ENCODE data around the gene ZNF213.

Gene ZNF213

DNA sequence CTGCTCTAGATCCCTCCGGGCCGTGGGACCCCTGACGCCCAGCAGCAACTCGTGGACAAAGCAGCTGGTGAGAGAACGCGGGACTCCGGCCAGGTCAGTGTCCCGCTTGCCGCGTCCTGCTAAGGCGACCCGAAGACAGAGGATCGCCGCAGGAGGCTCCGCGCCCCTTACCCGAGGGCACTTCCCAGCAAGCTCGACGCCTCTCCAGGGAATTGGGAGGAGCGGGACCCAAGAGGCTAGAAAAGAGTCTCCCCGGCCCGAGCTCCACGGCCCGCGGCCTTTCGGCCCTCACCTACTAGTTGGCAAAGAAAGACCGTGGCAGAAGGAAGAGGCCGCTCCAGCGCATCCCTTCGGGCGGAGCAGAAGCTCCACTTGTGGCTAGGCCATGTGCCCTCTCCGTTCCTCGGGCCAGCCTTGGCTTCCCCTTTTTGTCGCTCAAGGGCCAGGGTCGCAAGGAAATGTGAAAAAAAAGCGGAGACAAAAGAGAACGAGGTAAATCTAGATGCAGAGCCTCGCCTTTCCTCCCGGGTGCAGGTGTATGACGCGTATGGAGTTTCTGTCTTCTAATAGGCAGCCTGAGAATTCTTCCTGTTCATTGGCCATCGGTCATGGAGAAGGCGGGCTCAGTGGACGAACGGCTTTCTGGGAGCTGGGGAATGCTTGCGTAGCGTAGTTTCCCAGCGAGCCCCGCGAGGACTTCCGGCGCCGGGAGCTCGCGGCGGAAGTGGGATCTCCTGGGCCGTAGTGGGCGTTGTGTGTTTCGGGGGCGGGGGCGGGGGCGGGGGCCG lies at the start of gene ZNF213:
TSS of gene ZNF213 (plus strand) at position 692 of the 788 bp plus-strand sequence. CDS start 2,252 bp downstream, outside the sequence.
- peak; percentile 90 to 92 for DNase-seq

DNA sequence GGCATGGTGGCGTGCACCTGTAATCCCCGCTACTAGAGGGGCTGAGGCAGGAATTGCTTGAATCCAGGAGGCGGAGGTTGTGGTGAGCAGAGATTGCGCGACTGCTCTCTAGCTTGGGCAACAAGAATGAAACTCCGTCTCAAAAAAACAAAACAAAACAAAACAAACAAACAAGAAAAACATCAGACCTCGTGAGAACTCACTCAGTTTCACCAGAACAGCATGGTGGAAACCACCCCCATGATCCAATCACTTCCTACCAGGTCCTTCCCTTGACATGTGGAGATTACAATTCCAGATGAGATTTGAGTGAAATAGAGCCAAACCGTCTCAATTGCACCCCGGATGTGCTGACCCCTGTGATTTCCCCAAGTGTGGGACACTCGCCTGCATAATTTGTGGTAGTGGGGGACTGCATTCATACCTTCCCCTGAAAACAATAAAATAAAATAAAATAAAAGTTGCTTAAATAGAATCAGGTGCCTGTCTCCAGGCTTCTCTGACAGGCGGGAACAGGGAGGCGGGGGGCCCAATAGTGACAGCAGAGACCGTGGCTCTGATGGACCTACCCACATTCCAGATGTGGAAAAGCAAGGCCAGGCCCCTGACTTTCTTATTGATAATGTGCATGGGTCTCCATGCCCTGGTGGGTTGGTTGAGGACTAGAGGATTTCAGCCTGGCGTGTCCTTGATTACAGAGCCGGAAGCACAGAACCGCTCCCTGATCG lies 48.8 kb upstream of the ZNF213 start:
- DNase-seq = no peak

- no peak for DNase-seq
Measured at GRCh38 chr16:3086596-3087242, 48.1 kb upstream of the ZNF213 start.

DNA sequence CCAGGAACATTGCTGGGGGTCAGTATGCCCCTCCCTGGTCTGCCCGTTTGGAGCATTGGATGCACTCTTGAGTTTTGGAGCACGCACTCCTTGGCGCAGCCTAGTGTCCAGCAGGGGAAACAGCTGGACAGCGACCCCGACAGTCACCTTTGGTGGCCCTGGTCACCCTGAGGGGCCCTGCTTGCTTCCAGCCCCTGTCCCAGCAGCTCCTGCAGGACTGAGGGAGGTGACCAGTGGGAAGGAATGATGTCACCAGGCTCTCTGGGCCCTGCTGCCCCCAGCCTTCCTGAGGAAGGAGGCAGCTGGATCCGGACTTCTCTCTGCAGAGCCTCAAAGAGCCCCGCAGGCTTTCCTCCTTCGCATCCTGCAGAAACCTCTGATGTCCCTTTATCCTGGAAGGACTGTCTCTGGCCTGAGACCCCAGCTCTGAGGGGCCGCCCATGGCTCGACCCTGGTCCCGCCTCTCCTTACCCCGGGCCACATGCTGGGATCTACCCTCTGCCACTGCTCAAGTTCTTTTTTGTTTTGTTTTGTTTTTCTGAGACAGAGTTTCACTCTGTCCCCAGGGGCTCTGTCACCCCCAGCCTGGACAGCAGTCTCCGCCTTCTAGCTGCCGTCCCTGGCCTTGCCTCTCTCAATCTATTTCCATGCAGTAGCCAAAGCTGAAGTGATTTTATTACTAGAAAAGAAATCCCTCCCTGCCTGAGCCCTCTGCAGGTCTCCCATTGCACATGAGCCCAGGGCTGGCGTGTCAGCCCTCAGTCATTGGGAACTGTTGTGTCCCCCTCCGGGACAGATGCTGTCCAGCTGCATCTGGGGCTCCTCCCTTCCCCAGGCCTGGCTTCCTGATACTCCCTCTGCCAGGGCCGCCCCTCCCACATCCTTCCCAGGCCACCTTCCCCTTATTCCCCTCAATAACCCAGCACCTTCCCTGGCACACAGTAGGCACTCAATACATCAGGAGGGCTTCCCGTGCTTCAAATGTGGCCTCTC lies 47.3 kb upstream of the ZNF213 start:
- no peak for DNase-seq

GRCh38 chr16:3088450-3088849 lies 46.4 kb upstream of the ZNF213 start:
- no peak for DNase-seq

GRCh38 chr16:3088925-3089716 lies 45.7 kb upstream of the ZNF213 start:
- DNase-seq = no peak

DNA sequence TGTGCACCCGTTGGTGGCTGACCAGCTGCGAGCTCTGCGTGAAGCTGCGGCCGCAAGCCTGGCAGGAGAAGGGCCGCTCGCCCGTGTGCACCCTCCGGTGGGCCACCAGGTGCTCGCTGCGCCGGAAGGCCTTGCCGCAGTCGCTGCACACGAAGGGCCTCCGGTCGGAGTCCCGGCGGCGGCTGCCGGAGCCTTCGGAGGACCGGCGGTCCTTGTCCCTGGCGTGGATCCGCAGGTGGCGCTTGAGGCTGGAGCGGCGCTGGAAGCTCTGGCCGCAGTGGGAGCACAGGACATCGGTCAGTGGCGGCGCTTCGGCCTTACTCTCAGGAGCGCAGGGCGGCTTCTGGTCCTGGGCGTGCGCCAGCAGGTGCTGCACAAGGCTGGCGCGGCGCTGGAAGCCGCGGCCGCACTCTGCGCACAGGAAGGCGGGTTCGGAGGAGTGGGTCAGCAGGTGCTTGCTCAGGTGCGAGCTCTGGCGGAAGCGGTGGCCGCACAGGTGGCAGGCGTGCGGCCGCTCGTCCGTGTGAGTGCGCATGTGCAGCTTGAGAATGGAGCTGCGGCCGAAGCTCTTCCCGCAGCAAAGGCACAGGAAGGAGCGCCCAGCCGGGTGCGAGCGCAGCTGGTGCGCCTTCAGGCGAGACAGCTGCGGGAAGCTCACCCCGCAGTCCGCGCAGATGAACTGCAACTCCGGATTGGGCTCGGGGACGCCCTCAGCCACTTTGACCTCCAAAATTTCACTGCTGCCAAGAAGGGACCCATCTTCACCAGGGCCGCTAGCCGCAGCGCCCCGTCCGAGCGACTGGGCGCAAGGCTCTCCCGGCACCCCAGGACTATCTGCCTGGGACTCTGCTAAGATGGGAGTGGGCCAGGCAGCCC lies 44.9 kb upstream of the ZNF213 start:
- DNase-seq = no peak

DNA sequence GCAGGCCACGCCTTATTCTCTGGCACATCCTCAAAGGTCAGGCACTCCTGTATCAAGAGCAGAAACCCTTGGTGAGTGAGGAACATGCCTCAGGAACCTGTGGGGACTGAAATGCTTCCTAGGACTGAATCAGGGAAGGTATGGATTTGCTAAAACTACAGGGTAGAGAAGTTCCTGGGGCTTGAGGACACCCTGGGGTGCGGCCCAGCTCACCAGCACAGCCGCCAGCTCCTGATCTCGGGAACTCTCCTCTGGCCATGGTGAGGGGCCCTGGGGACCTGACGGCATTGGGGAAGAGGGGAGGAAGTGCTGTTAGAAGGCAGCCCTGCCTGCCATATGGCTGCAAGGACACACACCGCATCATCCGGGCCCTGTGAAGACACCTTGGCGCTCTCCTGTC lies 43.3 kb upstream of the ZNF213 start:
- DNase-seq = no peak

DNA sequence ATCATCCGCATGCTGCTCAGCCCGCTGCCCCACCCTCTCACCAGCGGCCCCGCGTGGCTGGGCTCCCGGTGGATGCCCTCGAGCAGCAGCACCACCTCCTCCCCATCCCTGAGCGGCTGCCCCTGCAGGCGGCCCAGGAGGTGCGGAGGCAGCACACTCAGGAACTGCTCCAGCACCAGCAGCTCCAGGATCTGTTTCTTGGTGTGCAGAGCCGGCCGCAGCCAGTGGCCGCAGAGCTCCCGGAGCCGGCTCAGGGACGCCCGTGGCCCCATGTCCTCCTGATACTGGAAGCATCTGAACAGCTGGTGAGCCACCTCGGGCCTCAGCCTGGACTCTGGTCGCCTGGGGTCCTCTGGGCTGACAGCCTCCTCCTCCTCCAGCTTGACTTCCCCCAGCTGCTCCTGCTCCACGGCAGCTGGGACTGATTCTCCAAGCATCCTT lies 42.3 kb upstream of the ZNF213 start:
- no peak for DNase-seq

DNA sequence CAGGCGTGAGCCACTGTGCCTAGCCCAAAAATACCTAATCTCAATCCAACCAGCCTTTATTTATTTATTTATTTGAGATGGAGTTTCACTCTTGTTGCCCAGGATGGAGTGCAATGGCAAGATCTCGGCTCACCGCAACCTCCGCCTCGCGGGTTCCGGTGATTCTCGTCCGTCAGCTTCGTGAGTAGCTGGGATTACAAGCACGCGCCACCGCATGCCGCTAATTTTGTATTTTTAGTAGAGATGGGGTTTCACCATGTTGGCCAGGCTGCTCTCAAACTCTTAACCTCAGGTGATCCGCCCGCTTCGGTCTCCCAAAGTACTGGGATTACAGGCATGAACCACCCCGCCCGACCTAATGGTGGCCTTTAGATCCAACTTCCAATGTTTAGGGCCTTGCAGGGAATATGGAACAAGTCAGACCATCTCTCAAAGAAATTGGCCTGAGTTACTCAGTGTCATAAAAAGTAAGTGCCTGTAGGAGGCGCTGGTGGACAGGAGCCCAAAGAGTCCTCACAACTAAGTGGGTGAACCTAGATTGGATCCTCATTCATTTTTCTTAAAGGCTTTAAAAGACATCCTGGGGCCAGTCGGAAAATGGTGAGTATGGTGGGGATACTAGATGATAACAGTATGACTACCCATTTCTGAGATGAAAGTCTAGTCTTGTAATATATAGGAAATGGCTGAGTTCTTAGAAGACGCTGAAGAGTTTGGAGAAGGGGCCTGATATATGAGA lies 40.4 kb upstream of the ZNF213 start:
- DNase-seq = peak; percentile 61 to 69

- DNase-seq = peak; percentile 69 to 80
Measured at GRCh38 chr16:3095869-3096268, 39.0 kb upstream of the ZNF213 start.

GRCh38 chr16:3096362-3096761 lies 38.5 kb upstream of the ZNF213 start:
- no peak for DNase-seq

GRCh38 chr16:3097266-3097665 lies 37.6 kb upstream of the ZNF213 start:
- DNase-seq = no peak

DNA sequence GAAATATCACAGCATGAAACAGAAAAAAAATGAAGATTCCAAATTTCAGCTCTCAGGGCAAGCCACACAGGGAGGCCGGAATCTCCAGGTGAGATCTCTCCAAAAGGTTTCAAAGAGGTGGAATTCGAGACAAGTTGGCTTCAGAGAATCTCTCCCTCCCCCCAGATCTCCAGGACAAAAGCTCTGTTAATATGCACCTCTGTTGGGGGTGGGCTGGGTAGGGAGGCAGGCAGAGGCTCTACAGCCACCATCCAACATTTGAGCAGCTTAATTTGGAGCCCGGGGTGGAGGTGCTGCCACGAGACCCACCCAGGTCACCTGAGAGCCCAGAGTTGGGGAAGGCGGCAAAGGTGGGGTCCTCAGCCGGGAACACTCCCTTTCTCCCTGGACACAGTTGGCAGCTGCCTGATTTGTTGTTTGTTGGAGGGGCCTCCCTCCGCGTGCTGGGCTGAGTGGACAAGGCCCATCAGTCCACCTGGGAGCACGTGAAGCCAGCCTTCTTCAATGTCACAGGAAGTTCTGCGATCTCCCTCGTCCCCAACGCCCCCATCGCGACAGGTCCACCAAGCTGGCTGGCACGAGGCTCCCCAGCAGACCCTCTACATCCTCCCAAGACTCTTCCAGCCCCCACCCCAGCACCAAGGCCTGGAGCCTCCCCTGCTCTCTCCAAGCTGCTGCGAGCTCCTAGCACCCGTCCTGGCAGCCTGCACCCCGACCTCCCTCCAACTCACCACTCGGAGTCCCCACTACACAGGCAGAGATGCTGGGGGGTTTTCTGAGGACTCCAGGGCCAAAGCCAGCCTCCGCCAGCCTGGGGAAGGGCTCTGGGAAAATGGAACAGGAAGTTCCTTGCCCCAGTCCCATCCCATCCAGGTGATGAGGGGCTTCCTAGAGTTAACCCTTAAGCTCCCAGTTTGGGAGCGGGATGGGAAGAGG lies 36.1 kb upstream of the ZNF213 start, which contains the start of gene ZSCAN10:
TSS of gene ZSCAN10 (minus strand) at position 836 of the 936 bp plus-strand sequence. CDS start 6,357 bp downstream, outside the sequence.
- DNase-seq = no peak

DNA sequence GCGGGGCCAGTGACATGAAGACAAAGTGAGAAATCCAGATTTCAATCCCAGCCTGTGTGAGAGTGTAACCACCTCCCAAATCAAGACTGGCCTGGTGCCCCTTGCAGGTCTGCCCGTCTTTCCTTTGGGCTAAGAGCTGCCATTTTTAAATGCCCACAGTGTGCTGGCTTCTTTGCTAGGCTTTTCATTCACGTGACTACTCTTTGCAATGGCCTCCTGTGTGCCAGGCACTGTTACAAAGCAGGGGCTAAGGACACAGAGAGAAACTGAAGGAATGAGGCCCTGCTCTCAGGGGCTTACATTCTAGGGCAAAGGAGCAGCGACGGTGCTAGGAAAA lies 35.5 kb upstream of the ZNF213 start:
- DNase-seq = no peak

DNA sequence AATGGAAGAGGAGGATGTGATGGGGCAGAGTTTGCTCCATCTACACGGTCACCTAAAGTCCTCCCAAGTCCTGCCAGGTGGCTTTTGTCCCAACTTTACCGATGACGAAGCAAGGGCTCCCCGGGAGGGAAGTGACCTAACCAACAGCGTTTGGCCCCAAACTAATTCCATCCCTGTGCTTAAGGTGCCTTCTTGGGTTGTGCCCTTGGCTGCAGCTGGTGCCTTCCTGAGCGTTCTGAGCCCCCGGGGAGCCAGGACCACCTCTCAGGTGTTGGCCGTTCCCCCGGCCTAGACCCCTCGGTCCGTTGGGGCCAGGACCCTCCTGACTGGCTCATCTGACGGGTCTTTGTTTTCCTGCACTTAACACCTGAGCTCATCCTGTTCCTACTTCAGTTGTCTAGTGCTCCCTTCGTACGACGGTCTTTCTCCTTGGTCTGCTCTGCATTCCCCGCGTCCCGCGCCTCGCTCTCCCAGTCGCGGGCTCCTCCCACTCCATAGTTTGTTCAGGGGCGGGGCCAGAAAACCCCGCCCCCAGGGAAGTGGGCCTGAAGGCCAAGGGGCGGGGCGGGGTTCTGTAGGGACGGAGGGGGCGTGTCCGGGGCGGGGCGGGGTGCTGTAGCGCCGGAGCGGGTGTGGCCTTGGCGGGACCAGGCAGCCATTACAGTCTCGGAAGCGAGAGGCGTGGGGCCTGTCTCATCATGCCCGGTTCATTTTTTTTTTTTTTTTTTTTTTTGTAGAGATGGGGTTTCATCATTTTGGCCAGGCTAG lies 34.9 kb upstream of the ZNF213 start:
- DNase-seq = peak; percentile 95 to 97

DNA sequence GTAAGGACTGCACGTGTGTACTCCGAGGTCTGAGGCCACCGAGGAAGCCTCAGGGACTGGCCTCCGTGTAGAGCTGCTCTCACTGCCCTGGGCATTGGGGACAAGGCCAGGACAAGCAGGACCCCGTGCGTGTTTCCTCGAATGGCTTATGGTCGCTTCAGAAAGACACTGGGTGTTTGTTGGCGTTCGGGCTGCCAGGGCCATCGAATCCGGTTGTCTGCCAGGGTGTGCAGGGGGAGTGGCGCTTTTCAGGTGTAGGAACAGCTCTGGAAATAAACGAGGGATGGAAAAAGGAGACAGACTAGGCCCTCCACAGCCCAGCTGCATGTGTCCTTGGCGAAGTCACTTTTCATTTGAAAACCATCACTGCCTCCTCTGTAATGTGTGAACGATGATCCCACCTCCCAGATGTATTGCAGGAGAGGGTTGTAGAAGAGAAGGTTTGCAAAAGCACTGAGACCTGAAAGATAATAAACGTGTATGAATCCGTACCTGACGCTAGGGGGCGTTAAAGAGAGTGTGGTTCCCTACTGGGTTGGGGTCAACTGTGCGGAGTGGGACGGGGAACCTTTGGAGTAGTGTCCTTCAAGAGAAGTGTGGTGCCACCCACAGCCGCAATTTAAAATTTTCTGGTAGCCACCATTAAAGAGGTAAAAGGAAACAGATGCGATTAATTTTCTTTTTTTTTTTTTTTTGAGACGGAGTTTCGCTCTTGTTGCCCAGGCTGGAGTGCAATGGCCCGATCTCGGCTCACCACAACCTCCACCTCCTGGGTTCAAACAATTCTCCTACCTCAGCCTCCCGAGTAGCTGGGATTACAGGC lies 33.6 kb upstream of the ZNF213 start:
- peak in 1 of 2 experiments; percentile 58 for DNase-seq
